Breast epithelium (tissue), 3 donors: ENCODE results near the gene MAPK8IP2.

Experiments
- POLR2A ChIP-seq: fragments of 450-650 bp; IDR thresholded peaks from one replicate; pipeline ENCODE4 v1.6.1; 2016; ENCODE audit warnings: antibody characterized with exemption, mild to moderate bottlenecking, moderate library complexity
- POLR2AphosphoS5 ChIP-seq, 3 donors: sonication (generic); formaldehyde crosslinking; IDR thresholded peaks; one replicate each; pipeline ENCODE4 v1.6.1; 2017; ENCODE audit warnings: antibody characterized with exemption in 3 of 3
- TF ChIP-seq, protein P1 (sequence below), 3 donors: fragments of 450-650 bp; IDR thresholded peaks; one replicate each; pipeline ENCODE4 v1.5.1; 2016 to 2017; ENCODE audit warnings: antibody characterized with exemption in 3 of 3, mild to moderate bottlenecking in 3 of 3, moderate library complexity in 3 of 3

DNA sequence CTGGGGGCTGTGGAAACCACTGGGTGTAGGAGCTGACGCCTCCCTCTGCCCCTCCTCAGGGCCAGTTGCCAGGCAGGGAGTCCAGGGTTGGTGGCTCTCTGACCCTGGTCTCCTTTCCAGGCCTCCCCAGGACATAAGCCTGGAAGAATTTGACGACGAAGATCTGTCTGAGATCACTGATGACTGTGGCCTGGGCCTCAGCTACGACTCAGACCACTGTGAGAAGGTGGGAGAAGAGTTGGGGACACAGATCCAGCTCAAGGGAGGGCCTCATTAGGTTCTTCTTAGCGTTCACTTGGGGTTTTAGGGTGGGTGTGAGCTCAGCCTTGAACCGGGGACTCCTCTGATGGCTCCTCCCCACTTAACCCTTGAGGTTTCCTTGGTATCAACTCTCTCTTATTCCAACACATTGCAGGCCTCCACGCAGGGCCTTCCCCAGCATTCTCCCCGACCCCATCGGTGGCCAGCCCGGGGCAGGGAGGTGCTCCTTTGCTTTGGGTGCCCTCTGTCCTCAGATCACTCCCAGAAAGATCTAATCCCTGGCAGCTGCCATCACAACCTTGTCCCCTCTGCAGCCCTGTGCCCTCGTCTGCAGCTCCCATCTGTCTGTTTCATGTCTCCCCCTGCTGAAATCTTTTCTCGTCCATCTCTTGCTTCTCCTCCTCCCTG, 1.2 kb downstream of the MAPK8IP2 start:
- TF ChIP-seq, protein P1, sequence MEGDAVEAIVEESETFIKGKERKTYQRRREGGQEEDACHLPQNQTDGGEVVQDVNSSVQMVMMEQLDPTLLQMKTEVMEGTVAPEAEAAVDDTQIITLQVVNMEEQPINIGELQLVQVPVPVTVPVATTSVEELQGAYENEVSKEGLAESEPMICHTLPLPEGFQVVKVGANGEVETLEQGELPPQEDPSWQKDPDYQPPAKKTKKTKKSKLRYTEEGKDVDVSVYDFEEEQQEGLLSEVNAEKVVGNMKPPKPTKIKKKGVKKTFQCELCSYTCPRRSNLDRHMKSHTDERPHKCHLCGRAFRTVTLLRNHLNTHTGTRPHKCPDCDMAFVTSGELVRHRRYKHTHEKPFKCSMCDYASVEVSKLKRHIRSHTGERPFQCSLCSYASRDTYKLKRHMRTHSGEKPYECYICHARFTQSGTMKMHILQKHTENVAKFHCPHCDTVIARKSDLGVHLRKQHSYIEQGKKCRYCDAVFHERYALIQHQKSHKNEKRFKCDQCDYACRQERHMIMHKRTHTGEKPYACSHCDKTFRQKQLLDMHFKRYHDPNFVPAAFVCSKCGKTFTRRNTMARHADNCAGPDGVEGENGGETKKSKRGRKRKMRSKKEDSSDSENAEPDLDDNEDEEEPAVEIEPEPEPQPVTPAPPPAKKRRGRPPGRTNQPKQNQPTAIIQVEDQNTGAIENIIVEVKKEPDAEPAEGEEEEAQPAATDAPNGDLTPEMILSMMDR (IDR thresholded peaks at IDR 0.05) = no peak
- TF ChIP-seq POLR2AphosphoS5 (IDR thresholded peaks at IDR 0.05) (no peak), POLR2A (no peak)
